Activated naive CD4-positive, alpha-beta T cell treated with anti-CD3 and anti-CD28 coated beads, Interleukin-2, amount 10 ng/mL, durations not matched to agents 5 hours and 36 hours (primary cell): ENCODE results near the gene LRRC31. TPM values are rescaled to one million over a fixed set of nuclear protein-coding genes. Genes with fewer than 3 reads are reported as not detected.

ENCODE experiments used
- total RNA-seq, 2 experiments: library from RNA; stranded (reverse); gene quantifications; one replicate each; pipeline ENCODE4 v1.2.3, GENCODE V29; 2021

Gene LRRC31
- not detected for total RNA-seq

GRCh38 chr3:169869484-169870220 lies at the start of gene LRRC31:
Gene LRRC31 (minus strand): TSS chr3:169869935. CDS start chr3:169869807, 128 bp downstream.

DNA sequence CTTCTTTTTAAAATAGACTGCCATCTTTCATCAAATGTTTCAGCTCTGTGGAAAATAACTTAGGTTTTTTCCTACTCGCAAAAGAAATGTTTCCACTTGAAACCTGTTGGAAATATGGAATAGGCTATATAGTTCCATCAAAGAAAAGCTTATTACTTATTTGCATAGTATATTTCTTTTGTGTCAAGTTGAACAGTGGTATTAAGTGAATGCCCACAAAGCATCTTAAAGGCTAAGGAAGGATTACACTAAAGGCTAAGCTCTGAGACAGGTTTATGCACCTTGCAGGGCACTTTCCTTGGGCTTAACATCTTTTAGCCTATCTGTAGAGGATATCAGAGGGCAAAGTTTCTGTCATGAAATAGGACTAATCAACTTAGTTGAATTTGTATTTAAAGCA lies 41.5 kb upstream of the LRRC31 start, which contains the start of gene SAMD7:
Gene SAMD7 (plus strand): TSS at position 301 of the 400 bp plus-strand sequence. CDS start 7,927 bp downstream, outside the sequence.

GRCh38 chr3:169812332-169813235 lies 57.2 kb downstream of the LRRC31 start, which contains the start of the genes LRRC34 and LRRIQ4:
Gene LRRC34 (minus strand): TSS chr3:169812904. CDS start chr3:169812548, 356 bp downstream.
Gene LRRIQ4 (plus strand): TSS chr3:169812870. CDS start chr3:169821922, 9,052 bp downstream.

Other genes with a start within 250 kb of the LRRC31 start
- not detected for gene MECOM, start 206.2 kb downstream of the LRRC31 start, total RNA-seq
- gene TERC, start 104.9 kb downstream of the LRRC31 start, total RNA-seq: 1 to 10 TPM; 5.5 to 5.9 TPM
- gene ACTRT3, start 100.4 kb downstream of the LRRC31 start, total RNA-seq: under 1 TPM; 0.10 to 0.14 TPM
- 10 to 100 TPM; 17.0 to 18.0 TPM for gene MYNN, start 96.5 kb downstream of the LRRC31 start, total RNA-seq
- gene LRRIQ4, start 57.1 kb downstream of the LRRC31 start, total RNA-seq: not detected
- 1 to 10 TPM; 4.3 to 5.2 TPM for gene LRRC34, start 57.0 kb downstream of the LRRC31 start, total RNA-seq
- gene SAMD7, start 41.6 kb upstream of the LRRC31 start, total RNA-seq: not detected
- 10 to 100 TPM; 69.8 to 73.0 TPM for gene SEC62, start 96.9 kb upstream of the LRRC31 start, total RNA-seq
- 10 to 100 TPM; 16.9 to 17.4 TPM for gene GPR160, start 168.1 kb upstream of the LRRC31 start, total RNA-seq